ENCODE results near the gene ARF1. TPM values are rescaled to one million over a fixed set of nuclear protein-coding genes. Genes with fewer than 3 reads are reported as not detected.

The ARF1 gene
- total and polyA plus RNA-seq, 10 of the 15 experiments (the other 5 are each of a cell fraction or from before 2014, with no cell fraction given), result 48.4 to 508 (median 283) TPM

- no peak for TF ChIP-seq CUX1 (IDR thresholded peaks at IDR 0.05; ENCODE audit: insufficient replicate concordance, low read depth, low read length)
- TF ChIP-seq EP300 (IDR thresholded peaks at IDR 0.05; ENCODE audit: borderline replicate concordance in 1 of 2, control insufficient read depth in 1 of 2, low read depth in 2 of 2, low read length in 2 of 2), result no peak
- TF ChIP-seq ZNF274 (IDR thresholded peaks at IDR 0.05; ENCODE audit: insufficient read depth, insufficient read length), result no peak
- no peak for TF ChIP-seq NFYB (IDR thresholded peaks at IDR 0.05; ENCODE audit: insufficient read depth, low read depth, low read length)
- no peak for TF ChIP-seq MYC (IDR thresholded peaks at IDR 0.05; ENCODE audit: insufficient read depth, insufficient read length, insufficient replicate concordance, low read length, severe bottlenecking)
- TF ChIP-seq SIN3A (IDR thresholded peaks at IDR 0.05; ENCODE audit: low read depth, low read length), result 0 out of 2 replicates have a peak, but pooled peaks have one; percentile 40
- TF ChIP-seq E2F4 (IDR thresholded peaks at IDR 0.05; ENCODE audit: low read depth, low read length), result no peak
- TF ChIP-seq CEBPB (IDR thresholded peaks at IDR 0.05; ENCODE audit: borderline replicate concordance in 1 of 2, low read depth in 2 of 2, low read length in 2 of 2), result no peak
- TF ChIP-seq TCF3 (IDR thresholded peaks at IDR 0.05; ENCODE audit: borderline replicate concordance, insufficient read depth, low read depth, low read length), result no peak
- no peak for TF ChIP-seq ZBTB33 (IDR thresholded peaks at IDR 0.05)
- TF ChIP-seq HCFC1 (IDR thresholded peaks at IDR 0.05; ENCODE audit: low read length), result 0 out of 2 replicates have a peak, but pooled peaks have one; percentile 26
- no peak for TF ChIP-seq ASH2L (IDR thresholded peaks at IDR 0.05; ENCODE audit: borderline replicate concordance, low read depth)
- peak; percentile 42; the same call in 1 of the 2 replicates for TF ChIP-seq POLR2A (IDR thresholded peaks at IDR 0.05; ENCODE audit: low read depth, low read length)
- no peak for TF ChIP-seq HDAC6 (IDR thresholded peaks at IDR 0.05; ENCODE audit: unreplicated experiment)
- no peak for TF ChIP-seq IKZF1 (conservative IDR thresholded peaks at IDR 0.05)
- no peak for TF ChIP-seq EGR1 (IDR thresholded peaks at IDR 0.05; ENCODE audit: borderline replicate concordance in 1 of 2, low read depth in 2 of 2, low read length in 2 of 2)
- TF ChIP-seq ZZZ3 (IDR thresholded peaks at IDR 0.05; ENCODE audit: control insufficient read depth, insufficient read length, low read depth), result no peak
- TF ChIP-seq SREBF1 (IDR thresholded peaks at IDR 0.05; ENCODE audit: low read length), result no peak
- no peak for TF ChIP-seq KDM1A (IDR thresholded peaks at IDR 0.05; ENCODE audit: borderline replicate concordance)
- no peak for TF ChIP-seq SREBF2 (IDR thresholded peaks at IDR 0.05; ENCODE audit: low read length)
- TF ChIP-seq GABPA (IDR thresholded peaks at IDR 0.05; ENCODE audit: low read depth), result no peak
- TF ChIP-seq TCF12 (IDR thresholded peaks at IDR 0.05; ENCODE audit: low read depth, low read length), result no peak
These were observed 58.9 kb downstream of the ARF1 start (continued) for GRCh38 chr1:228141226-228142044.

All from GM12878 (cell line).